Transverse colon (tissue), 4 donors: Measurements from ENCODE around the gene DBX1.

ENCODE experiments used
- POLR2A ChIP-seq: fragments of 450-650 bp; IDR thresholded peaks from one replicate; pipeline ENCODE4 v1.6.1; 2016; ENCODE audit warnings: antibody characterized with exemption, mild to moderate bottlenecking, moderate library complexity
- POLR2AphosphoS5 ChIP-seq, 3 donors: sonication (generic); formaldehyde crosslinking; IDR thresholded peaks; one replicate each; pipeline ENCODE4 v1.6.1; 2016; ENCODE audit warnings: antibody characterized with exemption in 3 of 3
- TF ChIP-seq, protein P1 (sequence below), 5 experiments: fragments of 200-600 bp in 3 of 5; fragments of 450-650 bp in 2 of 5; sonication (generic) in 3 of 5; IDR thresholded peaks; 1 replicate in 2 of 5; 2 replicates in 3 of 5; pipeline ENCODE4 v1.5.1; 2016 to 2017; ENCODE audit warnings: antibody characterized with exemption in 5 of 5, inconsistent platforms in 3 of 5, mild to moderate bottlenecking in 2 of 5, moderate library complexity in 1 of 5

DNA sequence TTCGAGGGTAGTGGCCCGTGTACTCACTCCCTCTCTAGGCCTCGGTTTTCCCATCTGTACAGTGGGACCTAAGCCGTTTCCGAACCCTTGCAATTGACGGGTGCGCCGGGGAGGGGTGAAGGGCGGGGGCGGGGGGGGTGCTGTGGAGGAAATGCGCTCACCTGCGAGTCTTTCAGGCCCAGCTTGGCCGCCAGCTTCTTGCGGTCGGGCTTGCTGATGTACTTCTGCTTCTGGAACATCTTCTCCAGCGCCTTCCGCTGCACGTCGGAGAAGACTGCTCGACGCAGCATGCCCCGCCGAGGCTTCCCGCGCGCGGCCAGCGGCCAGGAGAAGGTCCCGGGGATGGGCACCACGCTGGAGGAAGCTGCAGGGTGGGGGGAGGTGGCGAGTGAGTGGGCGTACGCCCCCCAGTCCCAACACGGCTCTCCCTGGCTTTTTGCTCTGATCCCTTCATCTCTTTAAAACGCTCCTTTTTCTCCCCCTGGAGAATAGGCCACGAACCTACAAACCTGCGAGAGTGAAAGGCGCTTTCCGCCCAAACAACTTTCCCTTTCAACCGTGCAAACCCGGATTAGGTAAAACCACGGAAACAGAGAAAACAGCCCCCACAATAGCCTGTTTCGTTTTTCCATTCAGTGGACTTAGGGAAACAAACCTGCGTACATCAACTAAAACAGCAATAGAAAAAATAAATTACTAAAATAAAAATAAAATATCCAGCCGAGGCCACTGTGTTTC, 3.2 kb downstream of the DBX1 start:
- TF ChIP-seq, protein P1, sequence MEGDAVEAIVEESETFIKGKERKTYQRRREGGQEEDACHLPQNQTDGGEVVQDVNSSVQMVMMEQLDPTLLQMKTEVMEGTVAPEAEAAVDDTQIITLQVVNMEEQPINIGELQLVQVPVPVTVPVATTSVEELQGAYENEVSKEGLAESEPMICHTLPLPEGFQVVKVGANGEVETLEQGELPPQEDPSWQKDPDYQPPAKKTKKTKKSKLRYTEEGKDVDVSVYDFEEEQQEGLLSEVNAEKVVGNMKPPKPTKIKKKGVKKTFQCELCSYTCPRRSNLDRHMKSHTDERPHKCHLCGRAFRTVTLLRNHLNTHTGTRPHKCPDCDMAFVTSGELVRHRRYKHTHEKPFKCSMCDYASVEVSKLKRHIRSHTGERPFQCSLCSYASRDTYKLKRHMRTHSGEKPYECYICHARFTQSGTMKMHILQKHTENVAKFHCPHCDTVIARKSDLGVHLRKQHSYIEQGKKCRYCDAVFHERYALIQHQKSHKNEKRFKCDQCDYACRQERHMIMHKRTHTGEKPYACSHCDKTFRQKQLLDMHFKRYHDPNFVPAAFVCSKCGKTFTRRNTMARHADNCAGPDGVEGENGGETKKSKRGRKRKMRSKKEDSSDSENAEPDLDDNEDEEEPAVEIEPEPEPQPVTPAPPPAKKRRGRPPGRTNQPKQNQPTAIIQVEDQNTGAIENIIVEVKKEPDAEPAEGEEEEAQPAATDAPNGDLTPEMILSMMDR (IDR thresholded peaks at IDR 0.05) = no peak
- TF ChIP-seq POLR2A (no peak), POLR2AphosphoS5 (IDR thresholded peaks at IDR 0.05) (no peak)
